Immature natural killer cell (primary cell): ENCODE data around the gene TMA7B. TPM values are rescaled to one million over a fixed set of nuclear protein-coding genes. Genes with fewer than 3 reads are reported as not detected.

Experiments
- DNase-seq, 3 donors: peaks; one replicate each; pipeline ENCODE4 v3.0.0; 2022; ENCODE audit warnings: mixed read lengths in 1 of 3
- H3K27ac Mint-ChIP-seq, 6 donors: one replicate each; pipeline ENCODE4 v1.8.0; 2020; ENCODE audit warnings: mixed read lengths in 6 of 6, mild to moderate bottlenecking in 5 of 6, inconsistent platforms in 4 of 6, moderate library complexity in 3 of 6
- H3K27me3 Mint-ChIP-seq, 3 donors: one replicate each; pipeline ENCODE4 v1.8.0; 2020 to 2021; ENCODE audit warnings: low read depth in 3 of 3, mild to moderate bottlenecking in 3 of 3, mixed read lengths in 3 of 3, moderate library complexity in 3 of 3, inconsistent platforms in 1 of 3
- H3K36me3 Mint-ChIP-seq, 3 donors: one replicate each; pipeline ENCODE4 v1.8.0; 2020; ENCODE audit warnings: mixed read lengths in 3 of 3, inconsistent platforms in 2 of 3, mild to moderate bottlenecking in 2 of 3
- H3K4me1 Mint-ChIP-seq, 2 donors: one replicate each; pipeline ENCODE4 v1.8.0; 2020; ENCODE audit warnings: inconsistent platforms in 2 of 2, mild to moderate bottlenecking in 2 of 2, mixed read lengths in 2 of 2, moderate library complexity in 1 of 2
- H3K4me3 Mint-ChIP-seq, 5 donors: one replicate each; pipeline ENCODE4 v1.8.0; 2020; ENCODE audit warnings: mild to moderate bottlenecking in 5 of 5, mixed read lengths in 5 of 5, inconsistent platforms in 3 of 5, moderate library complexity in 3 of 5
- H3K9me3 Mint-ChIP-seq, 6 donors: one replicate each; pipeline ENCODE4 v1.8.0; 2020; ENCODE audit warnings: mild to moderate bottlenecking in 6 of 6, mixed read lengths in 6 of 6, inconsistent platforms in 4 of 6, moderate library complexity in 3 of 6
- polyA plus RNA-seq, 3 donors: library from polyadenylated mRNA; unstranded; fragments of 300-500 nt; fragmentation: Illumina TruSeq; gene quantifications; one replicate each; pipeline ENCODE4 v1.2.3, GENCODE V29; 2021

TMA7B gene
- polyA plus RNA-seq, 3 donors from 2014 or later, result 1.4 to 2.1 TPM; not detected in 1

DNA sequence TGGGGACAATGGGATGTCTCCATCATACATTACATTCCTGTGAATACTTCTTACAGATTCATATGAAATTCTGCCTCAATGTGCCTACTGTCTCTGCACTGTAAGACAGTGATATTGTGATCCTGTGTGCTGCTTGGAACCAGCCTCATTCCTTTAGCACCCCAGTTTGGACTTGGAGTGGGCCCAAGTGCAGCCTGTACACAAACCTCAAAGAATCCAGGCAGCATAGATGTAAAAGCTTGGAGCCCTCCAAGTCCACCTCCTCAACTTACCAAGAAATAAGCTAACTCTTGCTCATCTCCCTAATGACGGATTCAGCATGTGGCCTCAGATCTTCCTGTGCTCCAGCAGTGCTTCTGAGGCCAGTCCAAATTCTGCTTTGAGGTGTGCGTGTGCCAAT, 34.9 kb upstream of the TMA7B start:
- Mint-ChIP-seq H3K27ac (peak overlapping the region in 4 of 6 donors; percentile 13 to 56 (median 49)), H3K4me3 (peak overlapping the region in 3 of 5 donors; percentile 37 to 67 (median 41)), H3K27me3 (peaks cover 0 to 3% (median 0%) of the 10 kb centered on the region in 3 donors), H3K4me1 (peaks cover 40 to 58% of the 10 kb centered on the region in 2 donors), H3K9me3 (no peaks in the 10 kb centered on the region), H3K36me3 (peaks cover 6 to 19% (median 11%) of the 10 kb centered on the region in 3 donors)
- no peak for DNase-seq

DNA sequence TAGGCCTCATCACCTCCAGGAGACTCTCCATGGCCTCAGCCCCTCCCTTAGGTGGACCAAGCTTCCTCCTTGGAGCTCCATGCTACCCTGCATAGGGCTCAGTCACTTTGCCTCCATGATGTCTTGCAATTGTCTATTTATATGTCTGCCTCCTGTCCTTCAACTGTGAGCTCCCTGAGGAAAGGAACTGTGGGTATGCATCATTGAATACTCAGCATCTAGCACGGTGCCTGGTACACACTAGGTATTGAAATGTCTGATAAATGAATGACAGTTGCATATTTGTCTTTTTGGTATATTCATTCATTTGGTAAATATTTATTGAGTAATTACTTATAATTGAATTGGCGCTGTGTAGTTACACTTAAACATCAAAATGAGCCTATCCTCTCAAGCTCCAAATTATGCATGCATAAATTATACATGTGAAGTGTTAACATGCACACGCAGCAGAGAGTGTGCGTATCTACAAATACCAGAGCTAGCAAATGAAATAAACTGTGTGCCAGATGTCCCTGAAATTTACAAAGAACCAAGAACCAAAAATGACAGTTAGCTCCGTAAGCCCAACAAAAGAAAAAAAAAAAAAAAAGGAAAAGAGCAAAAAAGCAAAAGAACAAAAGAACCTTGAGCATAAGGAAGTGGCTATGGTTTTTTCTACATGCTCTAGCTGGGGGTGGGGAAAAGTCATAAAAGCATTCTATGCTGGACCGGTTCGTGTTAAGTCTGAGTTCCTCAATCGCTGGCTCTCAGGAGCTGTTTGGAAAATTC, 34.1 kb upstream of the TMA7B start:
- H3K36me3 Mint-ChIP-seq, result peaks cover 6 to 19% (median 11%) of the 10 kb centered on the region in 3 donors
- peaks cover 32 to 50% of the 10 kb centered on the region in 2 donors for H3K4me1 Mint-ChIP-seq
- H3K27me3 Mint-ChIP-seq, result no peaks in the 10 kb centered on the region
- no peak for DNase-seq
- H3K27ac Mint-ChIP-seq, result peak overlapping the region; percentile 34 to 74 (median 54)
- H3K9me3 Mint-ChIP-seq, result no peaks in the 10 kb centered on the region
- H3K4me3 Mint-ChIP-seq, result peak overlapping the region; percentile 15 to 67 (median 52)

DNA sequence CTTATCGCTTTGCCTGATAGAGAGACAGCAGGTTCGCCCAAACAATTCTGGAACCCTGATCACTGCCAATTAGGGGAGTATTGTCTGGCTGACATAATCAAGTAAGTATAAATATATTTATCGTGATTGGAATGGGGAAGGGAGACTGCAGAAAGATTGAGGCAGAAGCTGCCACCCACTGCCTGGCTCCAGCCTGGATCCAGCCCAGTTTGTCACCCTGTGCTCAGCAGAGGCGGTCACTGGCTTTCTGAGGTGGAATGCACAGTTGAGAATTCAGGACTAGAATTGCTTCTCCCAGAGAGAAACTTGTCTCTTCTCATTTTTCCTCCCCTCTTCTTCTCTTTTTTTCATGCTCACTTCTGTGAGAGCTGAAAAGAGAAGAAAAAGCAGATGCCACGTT, 33.4 kb upstream of the TMA7B start:
- DNase-seq, result no peak
- Mint-ChIP-seq H3K27me3 (no peaks in the 10 kb centered on the region), H3K27ac (peak overlapping the region in 3 of 6 donors; percentile 45 to 51 (median 49)), H3K9me3 (no peaks in the 10 kb centered on the region), H3K36me3 (peaks cover 6 to 19% (median 11%) of the 10 kb centered on the region in 3 donors), H3K4me3 (peak overlapping the region; percentile 15 to 67 (median 52)), H3K4me1 (peaks cover 25 to 44% of the 10 kb centered on the region in 2 donors)

DNA sequence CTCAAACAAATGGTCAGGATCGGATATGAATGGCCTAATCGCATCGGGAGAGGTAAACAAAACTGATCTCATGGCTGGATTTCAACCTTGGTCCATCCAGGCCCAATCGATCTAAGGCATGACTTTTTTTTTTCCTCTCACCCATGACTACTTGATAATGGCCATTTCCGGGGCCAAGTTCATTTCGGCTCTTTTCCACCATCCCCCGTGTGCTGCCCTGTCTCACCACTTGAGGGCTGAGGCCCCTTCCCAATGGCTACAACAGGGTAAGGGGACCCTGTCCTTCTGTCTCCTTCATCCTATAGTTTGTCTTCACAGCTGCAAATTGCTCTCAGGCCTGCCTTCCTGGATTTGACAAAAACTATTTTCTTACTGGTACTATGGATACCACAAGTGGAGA, 32.7 kb upstream of the TMA7B start:
- no peaks in the 10 kb centered on the region for H3K9me3 Mint-ChIP-seq
- peaks cover 6 to 12% (median 7%) of the 10 kb centered on the region in 3 donors for H3K36me3 Mint-ChIP-seq
- H3K27me3 Mint-ChIP-seq, result no peaks in the 10 kb centered on the region
- no peak for DNase-seq
- H3K4me1 Mint-ChIP-seq, result peaks cover 18 to 37% of the 10 kb centered on the region in 2 donors
- peak overlapping the region in 2 of 6 donors; percentile 24 to 35 for H3K27ac Mint-ChIP-seq
- H3K4me3 Mint-ChIP-seq, result peak overlapping the region in 3 of 5 donors; percentile 20 to 49 (median 24)

DNA sequence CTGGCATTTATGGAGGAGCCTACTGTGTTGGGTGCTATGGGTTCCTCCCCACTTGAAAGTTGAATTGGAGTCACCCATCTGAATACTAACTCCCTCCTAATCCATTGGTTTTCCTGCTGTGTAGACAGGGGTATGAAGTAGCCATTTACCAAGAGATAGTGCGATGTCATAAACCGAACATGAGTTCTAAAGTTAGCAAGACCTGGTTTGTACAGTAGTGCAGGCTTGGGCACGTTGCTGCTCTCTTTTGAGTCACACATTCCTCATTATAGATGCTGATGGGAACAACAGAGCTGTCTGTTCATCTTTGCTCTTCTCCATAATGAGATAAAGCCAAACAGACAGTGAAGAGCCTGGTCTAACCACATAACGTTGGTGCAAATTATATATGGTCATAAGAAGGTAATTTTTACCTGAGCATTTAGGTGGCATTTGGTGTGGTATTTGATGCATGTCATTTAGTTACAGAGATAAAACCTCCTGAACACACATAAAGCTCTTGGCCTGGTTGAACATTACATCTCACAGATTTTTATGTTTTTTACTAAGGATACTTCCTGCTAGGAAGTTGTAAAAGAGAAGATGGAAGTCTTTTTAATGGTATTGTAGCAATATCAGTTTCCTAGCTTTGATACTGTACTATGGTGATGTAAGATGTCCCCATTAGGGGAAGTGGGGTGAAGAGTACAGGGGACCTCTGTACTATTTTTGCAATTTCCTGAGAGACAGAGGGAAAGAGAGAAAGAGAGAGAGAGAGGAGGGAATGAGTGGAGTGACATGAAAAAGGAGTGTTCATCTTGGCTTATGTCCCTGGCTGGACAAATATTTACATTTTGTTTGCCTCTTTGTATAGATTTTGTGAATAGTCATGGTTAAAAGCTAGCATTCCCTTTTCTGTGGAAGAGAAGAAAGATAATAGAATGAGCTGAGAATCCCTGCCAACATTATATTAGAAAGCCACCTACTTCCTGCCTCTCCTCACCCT, 31.4 kb upstream of the TMA7B start:
- peak overlapping the region in 1 of 5 donors; percentile 24 for H3K4me3 Mint-ChIP-seq
- H3K27ac Mint-ChIP-seq, result peak overlapping the region in 1 of 6 donors; percentile 26
- no peak for DNase-seq
- H3K9me3 Mint-ChIP-seq, result no peaks in the 10 kb centered on the region
- peaks cover 6 to 12% (median 7%) of the 10 kb centered on the region in 3 donors for H3K36me3 Mint-ChIP-seq
- peaks cover 0 to 3% (median 0%) of the 10 kb centered on the region in 3 donors for H3K27me3 Mint-ChIP-seq
- H3K4me1 Mint-ChIP-seq, result peaks cover 18 to 38% of the 10 kb centered on the region in 2 donors

DNA sequence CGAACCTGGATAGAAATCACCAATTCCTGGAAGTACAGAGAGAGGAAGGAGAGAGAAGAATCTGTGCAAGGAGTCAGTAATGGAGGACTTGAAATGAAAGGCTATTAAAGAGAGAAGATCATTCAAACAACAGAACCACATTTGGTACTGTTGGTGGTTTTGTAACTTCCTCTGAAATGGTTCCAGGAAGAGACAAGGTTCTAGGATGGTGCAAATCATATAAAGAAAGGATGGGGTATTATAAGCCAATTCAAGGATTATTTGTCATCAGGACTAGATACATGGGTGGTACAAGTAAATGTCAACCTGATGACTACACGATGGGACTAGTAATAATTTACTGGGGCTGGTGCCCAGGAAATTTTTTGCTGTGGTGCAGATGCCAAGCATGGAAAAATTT, 28.9 kb upstream of the TMA7B start:
- Mint-ChIP-seq H3K9me3 (no peaks in the 10 kb centered on the region), H3K27me3 (peaks cover 0 to 3% (median 0%) of the 10 kb centered on the region in 3 donors), H3K27ac (no peak overlapping the region), H3K36me3 (peaks cover 0 to 6% (median 4%) of the 10 kb centered on the region in 3 donors), H3K4me3 (no peak overlapping the region), H3K4me1 (peaks cover 37 to 42% of the 10 kb centered on the region in 2 donors)
- DNase-seq, result no peak

DNA sequence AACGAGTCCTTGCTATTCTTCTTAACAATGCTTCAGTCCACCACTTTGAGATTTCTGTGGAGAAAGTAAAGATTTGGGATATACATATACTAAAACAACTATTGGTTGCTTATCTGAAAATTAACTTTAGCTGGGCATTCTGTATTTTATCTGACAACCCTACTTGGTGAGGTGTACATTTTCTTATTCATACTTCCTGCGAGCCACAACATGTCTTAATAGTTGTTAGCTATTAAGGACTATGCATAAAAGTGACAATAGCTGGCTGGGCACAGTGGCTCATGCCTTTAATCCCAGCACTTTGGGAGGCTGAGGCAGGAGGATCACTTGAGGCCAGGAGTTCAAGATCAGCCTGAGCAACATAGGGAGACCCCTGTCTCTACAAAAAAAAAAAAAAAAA, 28.0 kb upstream of the TMA7B start:
- Mint-ChIP-seq H3K4me3 (peak overlapping the region in 3 of 5 donors; percentile 31 to 47 (median 42)), H3K27me3 (peaks cover 0 to 3% (median 0%) of the 10 kb centered on the region in 3 donors), H3K4me1 (peaks cover 47% of the 10 kb centered on the region in 2 donors), H3K9me3 (no peaks in the 10 kb centered on the region), H3K36me3 (peaks cover 0 to 6% (median 4%) of the 10 kb centered on the region in 3 donors), H3K27ac (peak overlapping the region in 5 of 6 donors; percentile 23 to 66 (median 39))
- DNase-seq, result no peak

DNA sequence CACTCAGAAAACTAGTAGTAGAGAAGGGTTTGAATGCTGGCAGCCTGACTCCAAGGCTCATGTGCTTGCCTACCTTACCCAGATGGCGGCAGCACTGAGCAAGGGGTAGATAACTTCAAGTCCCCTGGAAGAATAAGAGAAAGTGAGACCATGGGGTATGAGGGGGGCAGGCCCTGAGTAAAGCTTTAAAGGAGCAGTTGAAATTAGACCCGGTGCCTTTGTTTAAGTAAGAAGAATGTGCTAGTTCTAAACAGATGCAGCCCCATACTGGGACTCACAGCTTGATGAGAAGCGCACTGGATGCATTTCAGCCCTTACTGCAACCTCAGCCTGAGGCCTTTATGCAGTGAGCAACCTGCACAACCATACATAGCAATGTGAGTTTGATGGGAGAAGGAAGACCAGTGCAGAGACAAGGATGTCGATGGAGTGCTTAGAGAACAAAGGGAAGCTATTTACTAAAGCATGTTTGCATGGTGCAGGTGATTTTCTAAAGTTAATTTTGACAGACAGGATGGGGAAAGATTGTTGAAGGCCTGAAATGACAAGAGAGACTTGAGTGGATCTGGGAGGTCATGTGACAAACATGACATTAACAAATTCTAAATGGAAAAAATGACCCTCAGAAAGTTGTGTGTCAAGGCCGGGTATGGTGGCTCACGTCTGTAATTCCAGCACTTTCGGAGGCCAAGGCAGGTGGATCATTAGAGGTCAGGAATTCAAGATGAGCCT, 27.1 kb upstream of the TMA7B start:
- Mint-ChIP-seq H3K27me3 (peaks cover 0 to 3% (median 0%) of the 10 kb centered on the region in 3 donors), H3K36me3 (peaks cover 0 to under 1% (median 0%) of the 10 kb centered on the region in 3 donors), H3K4me1 (peaks cover 56% of the 10 kb centered on the region in 2 donors), H3K9me3 (no peaks in the 10 kb centered on the region), H3K4me3 (peak overlapping the region; percentile 5 to 71 (median 34)), H3K27ac (peak overlapping the region; percentile 37 to 89 (median 62))
- DNase-seq, result peak; percentile 27 to 52 (median 42)

DNA sequence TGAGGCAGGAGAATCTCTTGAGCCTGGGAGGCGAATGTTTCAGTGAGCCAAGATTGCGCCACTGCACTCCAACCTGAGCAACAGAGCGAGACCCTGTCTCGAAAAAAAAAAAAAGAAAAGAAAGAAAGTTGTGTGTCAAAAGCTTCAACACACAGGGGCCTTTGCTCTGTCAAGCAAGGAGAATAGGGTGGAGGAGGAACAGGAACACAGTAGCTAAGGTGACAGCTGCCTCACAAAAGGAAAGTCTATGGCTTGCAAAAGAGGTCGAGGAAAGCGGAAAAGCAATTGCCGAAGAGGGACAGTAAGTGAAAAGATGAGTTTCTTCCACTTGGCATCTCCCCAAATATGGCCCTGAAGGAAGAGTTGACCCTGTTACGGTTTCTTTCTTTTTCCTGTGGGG, 26.5 kb upstream of the TMA7B start:
- no peaks in the 10 kb centered on the region for H3K9me3 Mint-ChIP-seq
- peak overlapping the region in 4 of 5 donors; percentile 6 to 46 (median 32) for H3K4me3 Mint-ChIP-seq
- H3K36me3 Mint-ChIP-seq, result no peaks in the 10 kb centered on the region
- H3K27ac Mint-ChIP-seq, result peak overlapping the region in 5 of 6 donors; percentile 52 to 89 (median 64)
- DNase-seq, result no peak
- H3K4me1 Mint-ChIP-seq, result peaks cover 62 to 63% of the 10 kb centered on the region in 2 donors
- H3K27me3 Mint-ChIP-seq, result peaks cover 0 to 3% (median 0%) of the 10 kb centered on the region in 3 donors

DNA sequence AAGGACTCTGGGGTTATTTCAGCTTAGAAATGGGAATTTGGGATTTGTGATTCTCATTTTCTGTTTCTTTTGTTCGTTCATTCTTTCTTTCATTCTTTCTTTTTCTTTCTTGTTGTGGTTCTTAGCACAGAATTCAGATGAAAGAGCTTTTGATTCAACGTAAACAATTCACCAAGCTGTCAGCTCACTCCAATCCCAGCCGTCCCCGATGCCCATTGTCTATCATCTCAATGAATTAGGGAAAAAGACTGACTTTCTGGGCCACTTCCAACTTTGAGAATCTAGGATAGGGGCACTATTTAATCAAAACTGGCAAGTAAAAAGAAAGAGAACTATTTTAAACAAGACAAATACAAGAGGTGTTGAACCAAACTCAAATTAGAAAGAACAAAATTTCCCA, 25.1 kb upstream of the TMA7B start:
- peak overlapping the region; percentile 19 to 89 (median 77) for H3K27ac Mint-ChIP-seq
- H3K36me3 Mint-ChIP-seq, result no peaks in the 10 kb centered on the region
- DNase-seq, result no peak
- H3K9me3 Mint-ChIP-seq, result no peaks in the 10 kb centered on the region
- peaks cover 72% of the 10 kb centered on the region in 2 donors for H3K4me1 Mint-ChIP-seq
- peak overlapping the region in 2 of 5 donors; percentile 25 to 46 for H3K4me3 Mint-ChIP-seq
- H3K27me3 Mint-ChIP-seq, result peaks cover 0 to 3% (median 0%) of the 10 kb centered on the region in 3 donors

DNA sequence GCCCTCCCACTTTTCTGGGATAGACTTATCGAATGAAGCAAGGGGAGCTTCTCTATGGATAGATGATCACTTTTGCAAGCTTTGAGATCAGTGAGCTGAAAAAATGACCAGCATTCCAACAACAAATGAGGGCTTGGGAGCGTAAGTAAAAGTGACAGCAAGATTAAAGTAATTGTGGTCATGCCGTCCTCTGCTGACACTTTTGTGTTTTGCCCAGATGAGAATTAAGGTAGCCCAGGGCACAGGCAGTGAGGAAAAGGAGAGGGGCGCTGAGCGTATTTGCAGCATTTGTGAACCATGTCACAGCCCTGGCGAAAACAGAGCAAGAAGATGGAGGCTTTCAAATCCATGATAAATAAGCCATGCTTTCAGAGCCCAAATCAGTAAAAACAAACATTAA, 24.6 kb upstream of the TMA7B start:
- Mint-ChIP-seq H3K9me3 (no peaks in the 10 kb centered on the region), H3K36me3 (no peaks in the 10 kb centered on the region), H3K27me3 (peaks cover 0 to 3% (median 0%) of the 10 kb centered on the region in 3 donors), H3K27ac (peak overlapping the region in 5 of 6 donors; percentile 49 to 89 (median 76)), H3K4me3 (peak overlapping the region in 4 of 5 donors; percentile 28 to 78 (median 42)), H3K4me1 (peaks cover 77% of the 10 kb centered on the region in 2 donors)
- DNase-seq, result no peak

DNA sequence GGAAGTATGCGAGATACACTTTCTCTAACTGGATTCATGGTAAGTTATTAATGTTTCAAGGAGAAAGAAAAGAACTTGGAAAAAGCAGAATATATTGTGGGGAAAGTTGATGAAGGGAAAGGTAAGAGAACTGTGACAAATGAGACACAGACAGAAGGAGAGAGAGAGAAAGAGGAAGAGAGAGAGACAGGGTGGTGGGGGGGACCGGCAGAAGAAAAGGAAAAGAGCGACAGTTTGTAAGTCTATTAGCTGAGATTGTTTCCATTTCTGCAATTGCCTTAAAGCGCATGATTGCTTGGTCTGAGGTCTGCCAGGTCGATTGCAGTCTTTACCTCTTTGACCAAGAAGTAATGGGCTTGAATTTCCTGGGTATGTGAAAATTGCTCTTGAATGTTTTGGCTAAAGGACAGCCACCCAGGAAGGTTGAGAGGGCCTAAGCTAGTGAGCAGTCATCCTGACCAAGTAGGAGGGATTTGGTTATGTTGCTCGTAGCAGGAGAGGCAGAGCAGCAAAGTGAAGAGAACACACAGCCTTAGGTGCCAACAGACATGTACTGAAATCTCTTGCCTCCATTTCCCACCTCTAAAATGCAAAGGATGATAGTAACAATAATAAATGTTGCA, 23.6 kb upstream of the TMA7B start:
- DNase-seq, result no peak
- Mint-ChIP-seq H3K27ac (peak overlapping the region; percentile 49 to 88 (median 74)), H3K4me1 (peaks cover 83 to 87% of the 10 kb centered on the region in 2 donors), H3K27me3 (peaks cover 0 to 3% (median 0%) of the 10 kb centered on the region in 3 donors), H3K4me3 (peak overlapping the region in 4 of 5 donors; percentile 1 to 78 (median 51)), H3K9me3 (no peaks in the 10 kb centered on the region), H3K36me3 (no peaks in the 10 kb centered on the region)
